WTC11 (cell line): Measurements from ENCODE around the gene NOTUM. TPM values are rescaled to one million over a fixed set of nuclear protein-coding genes. Genes with fewer than 3 reads are reported as not detected.

Experiments used
- ATAC-seq: fragments of 200-7000 bp; cut with Tn5 transposase; 2 replicates; pipeline ENCODE4 v1.10.0; 2021; ENCODE audit warnings: mild to moderate bottlenecking, moderate library complexity
- CTCF ChIA-PET: fragments of 300-600 bp; sonication (Branson Sonifier 250); formaldehyde crosslinking; loops from one replicate; lab custom pipeline; 2021; ENCODE audit warnings: antibody characterized with exemption; lab: Charles Lee
- POLR2A ChIA-PET: fragments of 350-600 bp; sonication (Branson Sonifier 250); formaldehyde crosslinking; loops from one replicate; lab custom pipeline; 2021; ENCODE audit warnings: antibody characterized with exemption; lab: Charles Lee
- DNase-seq: peaks from one replicate; pipeline ENCODE4 v3.0.0; 2021; ENCODE audit warnings: low spot score
- H3K27ac Mint-ChIP-seq: 2 replicates; pipeline ENCODE4 v1.8.0; 2021; ENCODE audit warnings: mixed read lengths
- H3K27me3 Mint-ChIP-seq: 2 replicates; pipeline ENCODE4 v1.8.0; 2021; ENCODE audit warnings: low read depth, mild to moderate bottlenecking, moderate library complexity, mixed read lengths
- H3K36me3 Mint-ChIP-seq: 2 replicates; pipeline ENCODE4 v1.8.0; 2021; ENCODE audit warnings: mixed read lengths
- H3K4me1 Mint-ChIP-seq: 2 replicates; pipeline ENCODE4 v1.8.0; 2022; ENCODE audit warnings: mixed read lengths
- H3K4me3 Mint-ChIP-seq: 2 replicates; pipeline ENCODE4 v1.8.0; 2021; ENCODE audit warnings: mild to moderate bottlenecking, moderate library complexity, mixed read lengths
- H3K9me3 Mint-ChIP-seq: 2 replicates; pipeline ENCODE4 v1.8.0; 2021; ENCODE audit warnings: mixed read lengths
- E2F1 ChIP-seq: sonication (generic); formaldehyde crosslinking; IDR thresholded peaks from 2 replicates; pipeline ENCODE4 v1.8.0; 2022; ENCODE audit warnings: mild to moderate bottlenecking, missing genetic modification reagents
- EMX1 ChIP-seq: fragments of 250-450 bp; sonication (Bioruptor Pico); IDR thresholded peaks from 2 replicates; pipeline ENCODE4 v1.8.0; 2021; ENCODE audit warnings: mild to moderate bottlenecking
- ESRRA ChIP-seq: sonication (generic); formaldehyde crosslinking; IDR thresholded peaks from 2 replicates; pipeline ENCODE4 v1.8.1; 2022; ENCODE audit warnings: mild to moderate bottlenecking, missing genetic modification reagents, borderline replicate concordance
- GTF2I ChIP-seq: fragments of 250-450 bp; sonication (Bioruptor Pico); conservative IDR thresholded peaks from 2 replicates; pipeline ENCODE4 v1.4.0; 2021; ENCODE audit warnings: mild to moderate bottlenecking
- IRF2 ChIP-seq: sonication (generic); formaldehyde crosslinking; IDR thresholded peaks from 2 replicates; pipeline ENCODE4 v1.8.0; 2022; ENCODE audit warnings: low read depth, missing genetic modification reagents, borderline replicate concordance
- KAT7 ChIP-seq: sonication (generic); formaldehyde crosslinking; IDR thresholded peaks from 2 replicates; pipeline ENCODE4 v1.8.1; 2023; ENCODE audit warnings: missing genetic modification reagents, mild to moderate bottlenecking, borderline replicate concordance
- NFATC4 ChIP-seq: fragments of 250-450 bp; sonication (Bioruptor Pico); IDR thresholded peaks from 2 replicates; pipeline ENCODE4 v1.9.0; 2021; ENCODE audit warnings: mild to moderate bottlenecking
- NR1H2 ChIP-seq: sonication (generic); formaldehyde crosslinking; IDR thresholded peaks from 2 replicates; pipeline ENCODE4 v1.9.0; 2021; ENCODE audit warnings: mild to moderate bottlenecking, moderate library complexity, missing genetic modification reagents
- NR2C2 ChIP-seq: sonication (generic); formaldehyde crosslinking; IDR thresholded peaks from 2 replicates; pipeline ENCODE4 v1.8.0; 2022; ENCODE audit warnings: mild to moderate bottlenecking, missing genetic modification reagents
- PREB ChIP-seq: sonication (generic); formaldehyde crosslinking; IDR thresholded peaks from 2 replicates; pipeline ENCODE4 v1.8.1; 2022; ENCODE audit warnings: mild to moderate bottlenecking, missing genetic modification reagents, moderate library complexity, borderline replicate concordance
- PRRX2 ChIP-seq: fragments of 250-450 bp; sonication (Bioruptor Pico); IDR thresholded peaks from 2 replicates; pipeline ENCODE4 v1.8.0; 2021; ENCODE audit warnings: mild to moderate bottlenecking
- TCF7 ChIP-seq: sonication (generic); formaldehyde crosslinking; IDR thresholded peaks from 2 replicates; pipeline ENCODE4 v1.8.0; 2022; ENCODE audit warnings: mild to moderate bottlenecking, low read depth, missing genetic modification reagents, moderate library complexity
- TEAD4 ChIP-seq: sonication (generic); formaldehyde crosslinking; IDR thresholded peaks from 2 replicates; pipeline ENCODE4 v1.8.0; 2022; ENCODE audit warnings: mild to moderate bottlenecking, missing genetic modification reagents
- ZNF416 ChIP-seq: fragments of 250-450 bp; sonication (Bioruptor Pico); IDR thresholded peaks from 2 replicates; pipeline ENCODE4 v1.9.0; 2021; ENCODE audit warnings: mild to moderate bottlenecking, inconsistent platforms
- total RNA-seq: library from RNA; stranded (reverse); gene quantifications from 3 replicates; pipeline ENCODE4 v1.2.3, GENCODE V29; 2021
- TF ChIP-seq, protein P1 (sequence below): fragments of 250-450 bp; sonication (Bioruptor Pico); IDR thresholded peaks from 2 replicates; pipeline ENCODE4 v1.9.0; 2021; ENCODE audit warnings: mild to moderate bottlenecking
- TF ChIP-seq, protein P2 (sequence below): sonication (generic); formaldehyde crosslinking; IDR thresholded peaks from 2 replicates; pipeline ENCODE4 v1.8.1; 2023; ENCODE audit warnings: mild to moderate bottlenecking, missing genetic modification reagents, moderate library complexity
- TF ChIP-seq, protein P3 (sequence below): sonication (generic); formaldehyde crosslinking; IDR thresholded peaks from 2 replicates; pipeline ENCODE4 v1.8.0; 2023; ENCODE audit warnings: missing genetic modification reagents
- TF ChIP-seq, protein P4 (sequence below): sonication (generic); formaldehyde crosslinking; IDR thresholded peaks from 2 replicates; pipeline ENCODE4 v1.8.1; 2023; ENCODE audit warnings: mild to moderate bottlenecking, missing genetic modification reagents, moderate library complexity

The NOTUM gene
- total RNA-seq, 1 experiment from 2014 or later, result 1.7 TPM

GRCh38 chr17:81931557-81932332 is 29.2 kb downstream of the NOTUM start:
- Mint-ChIP-seq H3K36me3 (peaks cover 10% of the 10 kb centered on the region; the same call in 1 of the 2 replicates), H3K4me3 (no peak overlapping the region), H3K27ac (no peak overlapping the region), H3K27me3 (peaks cover 3% of the 10 kb centered on the region; the same call in 1 of the 2 replicates), H3K9me3 (no peaks in the 10 kb centered on the region), H3K4me1 (peaks cover 10% of the 10 kb centered on the region; the same call in 1 of the 2 replicates)
- ATAC-seq (no peak), DNase-seq (no peak)
- ChIA-PET CTCF (interaction anchor here (1.9 kb wide), 1 partner anchor 89 kb away, joined by 7 read pairs; no protein-coding TSS in a partner anchor), POLR2A (interaction anchor here (0.7 to 0.8 kb wide), 2 partner anchors 8 kb away, joined by 3 to 4 read pairs; no protein-coding TSS in a partner anchor)
- TF ChIP-seq, protein P1, sequence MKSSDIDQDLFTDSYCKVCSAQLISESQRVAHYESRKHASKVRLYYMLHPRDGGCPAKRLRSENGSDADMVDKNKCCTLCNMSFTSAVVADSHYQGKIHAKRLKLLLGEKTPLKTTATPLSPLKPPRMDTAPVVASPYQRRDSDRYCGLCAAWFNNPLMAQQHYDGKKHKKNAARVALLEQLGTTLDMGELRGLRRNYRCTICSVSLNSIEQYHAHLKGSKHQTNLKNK (CRISPR knock-in tag), result 0 out of 2 replicates have a peak, but pooled peaks have one; percentile 47
- TF ChIP-seq EMX1 (0 out of 2 replicates have a peak, but pooled peaks have one; percentile 46), PREB (CRISPR knock-in tag) (no peak)

DNA sequence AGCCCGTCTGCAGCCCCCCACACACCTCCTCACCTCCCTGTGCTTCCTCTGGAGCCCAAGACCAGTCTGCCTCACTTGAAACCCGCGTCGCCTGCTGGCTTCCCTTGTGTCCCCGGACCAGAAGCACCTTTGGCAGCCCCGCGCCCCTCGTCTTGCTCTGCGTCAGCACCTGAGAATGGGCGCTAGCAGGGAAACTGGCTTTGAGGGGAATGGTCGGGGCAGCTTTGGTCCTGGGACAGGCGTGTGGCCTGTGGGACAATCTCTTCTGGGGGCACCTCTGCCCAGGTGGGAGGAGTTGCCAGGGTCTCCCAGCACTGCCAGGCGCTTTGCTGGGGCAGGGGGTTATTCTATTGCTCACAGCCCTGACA is 29.8 kb downstream of the NOTUM start:
- Mint-ChIP-seq H3K4me1 (peaks cover 9% of the 10 kb centered on the region), H3K4me3 (no peak overlapping the region; the same call in 1 of the 2 replicates), H3K27ac (no peak overlapping the region), H3K9me3 (no peaks in the 10 kb centered on the region), H3K27me3 (peaks cover 3% of the 10 kb centered on the region; the same call in 1 of the 2 replicates), H3K36me3 (peaks cover 10% of the 10 kb centered on the region; the same call in 1 of the 2 replicates)
- TF ChIP-seq NFATC4 (no peak), NR1H2 (CRISPR knock-in tag) (0 out of 2 replicates have a peak, but pooled peaks have one; percentile 27)
- CTCF ChIA-PET, result interaction anchor here (0.9 to 1.9 kb wide), 3 partner anchors 29 to 99 kb away, joined by 3 to 7 read pairs (median 4); no protein-coding TSS in a partner anchor
- ATAC-seq, result no peak
- no peak for DNase-seq
- POLR2A ChIA-PET, result interaction anchor here (0.7 kb wide), 1 partner anchor 9 kb away, joined by 3 read pairs; no protein-coding TSS in a partner anchor

DNA sequence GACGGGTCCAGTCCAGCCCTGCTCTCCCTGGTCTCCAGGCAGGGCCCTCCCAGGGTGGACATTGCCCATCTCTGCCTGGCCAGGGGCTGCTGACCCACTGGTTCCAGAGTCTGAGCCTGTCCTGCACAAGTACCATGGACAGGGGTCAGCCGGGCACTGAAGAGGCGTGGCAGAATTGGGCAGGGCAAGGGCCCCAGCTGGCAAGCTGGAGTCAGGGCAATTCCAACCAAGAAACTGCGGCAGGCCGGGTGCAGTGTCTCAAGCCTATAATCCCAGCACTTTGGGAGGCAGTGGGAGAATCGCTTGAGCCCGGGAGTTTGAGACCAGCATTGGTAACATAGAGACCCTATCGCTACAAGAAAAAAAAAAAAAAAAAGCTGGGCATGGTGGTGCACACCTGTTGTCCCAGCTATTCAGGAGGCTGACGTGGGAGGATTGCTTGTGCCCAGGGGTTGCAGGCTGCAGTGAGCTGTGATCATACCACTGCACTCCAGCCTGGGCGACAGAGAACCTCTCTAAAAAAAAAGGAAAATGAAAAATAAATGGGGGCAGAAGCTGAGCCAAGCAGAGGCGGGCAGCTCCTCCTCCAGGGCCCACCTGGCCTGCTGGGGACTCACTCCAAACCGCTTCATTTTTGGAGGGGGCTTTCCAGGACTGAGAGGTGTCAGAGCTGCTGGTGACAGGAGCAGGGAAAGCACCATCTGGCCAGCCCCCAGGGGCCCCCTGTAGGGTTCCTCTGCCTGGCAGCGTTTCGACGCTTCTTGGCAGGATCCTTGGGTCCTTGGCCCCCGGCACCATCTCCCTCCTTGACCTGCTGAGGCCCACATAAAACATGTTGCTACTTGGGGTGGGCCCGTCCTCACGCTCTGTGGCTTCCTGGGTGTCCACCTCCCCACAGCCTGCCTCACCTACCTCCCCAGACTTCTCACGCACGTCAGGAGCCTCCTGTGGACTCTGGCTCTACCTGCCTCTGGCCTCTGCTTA is 30.6 kb downstream of the NOTUM start:
- DNase-seq, result no peak
- ChIA-PET POLR2A (interaction anchor here (0.6 kb wide), 1 partner anchor 10 kb away, joined by 3 read pairs; no protein-coding TSS in a partner anchor), CTCF (interaction anchor here (0.9 to 2.9 kb wide), 7 partner anchors 13 to 100 kb away, joined by 3 to 13 read pairs (median 4); no protein-coding TSS in a partner anchor)
- no peak for ATAC-seq
- Mint-ChIP-seq H3K36me3 (peaks cover 10% of the 10 kb centered on the region; the same call in 1 of the 2 replicates), H3K27ac (no peak overlapping the region), H3K27me3 (peaks cover 3% of the 10 kb centered on the region; the same call in 1 of the 2 replicates), H3K4me1 (peaks cover 10% of the 10 kb centered on the region), H3K4me3 (peak overlapping the region; percentile 14; the same call in 1 of the 2 replicates), H3K9me3 (no peaks in the 10 kb centered on the region)
- TF ChIP-seq PREB (CRISPR knock-in tag) (no peak), NR2C2 (CRISPR knock-in tag) (no peak), GTF2I (CRISPR knock-in tag) (no peak), KAT7 (CRISPR knock-in tag) (no peak), E2F1 (CRISPR knock-in tag) (no peak), TCF7 (CRISPR knock-in tag) (no peak), NFATC4 (no peak), TEAD4 (CRISPR knock-in tag) (no peak), ESRRA (CRISPR knock-in tag) (no peak), IRF2 (CRISPR knock-in tag) (no peak), ZNF416 (CRISPR knock-in tag) (no peak), PRRX2 (CRISPR knock-in tag) (no peak)
- TF ChIP-seq, protein P2, sequence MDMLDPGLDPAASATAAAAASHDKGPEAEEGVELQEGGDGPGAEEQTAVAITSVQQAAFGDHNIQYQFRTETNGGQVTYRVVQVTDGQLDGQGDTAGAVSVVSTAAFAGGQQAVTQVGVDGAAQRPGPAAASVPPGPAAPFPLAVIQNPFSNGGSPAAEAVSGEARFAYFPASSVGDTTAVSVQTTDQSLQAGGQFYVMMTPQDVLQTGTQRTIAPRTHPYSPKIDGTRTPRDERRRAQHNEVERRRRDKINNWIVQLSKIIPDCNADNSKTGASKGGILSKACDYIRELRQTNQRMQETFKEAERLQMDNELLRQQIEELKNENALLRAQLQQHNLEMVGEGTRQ (CRISPR knock-in tag), result no peak
- TF ChIP-seq, protein P3, sequence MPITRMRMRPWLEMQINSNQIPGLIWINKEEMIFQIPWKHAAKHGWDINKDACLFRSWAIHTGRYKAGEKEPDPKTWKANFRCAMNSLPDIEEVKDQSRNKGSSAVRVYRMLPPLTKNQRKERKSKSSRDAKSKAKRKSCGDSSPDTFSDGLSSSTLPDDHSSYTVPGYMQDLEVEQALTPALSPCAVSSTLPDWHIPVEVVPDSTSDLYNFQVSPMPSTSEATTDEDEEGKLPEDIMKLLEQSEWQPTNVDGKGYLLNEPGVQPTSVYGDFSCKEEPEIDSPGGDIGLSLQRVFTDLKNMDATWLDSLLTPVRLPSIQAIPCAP (CRISPR knock-in tag), result no peak
- TF ChIP-seq, protein P1 (CRISPR knock-in tag), result no peak
- TF ChIP-seq, protein P4, sequence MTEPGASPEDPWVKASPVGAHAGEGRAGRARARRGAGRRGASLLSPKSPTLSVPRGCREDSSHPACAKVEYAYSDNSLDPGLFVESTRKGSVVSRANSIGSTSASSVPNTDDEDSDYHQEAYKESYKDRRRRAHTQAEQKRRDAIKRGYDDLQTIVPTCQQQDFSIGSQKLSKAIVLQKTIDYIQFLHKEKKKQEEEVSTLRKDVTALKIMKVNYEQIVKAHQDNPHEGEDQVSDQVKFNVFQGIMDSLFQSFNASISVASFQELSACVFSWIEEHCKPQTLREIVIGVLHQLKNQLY, result no peak
